Uterus (tissue), 2 donors: ENCODE results near the gene TANGO2.

Source experiments
- POLR2A ChIP-seq, 2 donors: fragments of 450-650 bp; IDR thresholded peaks; one replicate each; pipeline ENCODE4 v1.6.1; 2016; ENCODE audit warnings: antibody characterized with exemption in 2 of 2, mild to moderate bottlenecking in 1 of 2, moderate library complexity in 1 of 2
- TF ChIP-seq, protein P1 (sequence below), 4 experiments: fragments of 200-600 bp in 2 of 4; fragments of 450-650 bp in 2 of 4; sonication (generic) in 2 of 4; IDR thresholded peaks; one replicate each; pipeline ENCODE4 v1.5.1; 2016 to 2019; ENCODE audit warnings: antibody characterized with exemption in 4 of 4, mild to moderate bottlenecking in 2 of 4, moderate library complexity in 1 of 4

DNA sequence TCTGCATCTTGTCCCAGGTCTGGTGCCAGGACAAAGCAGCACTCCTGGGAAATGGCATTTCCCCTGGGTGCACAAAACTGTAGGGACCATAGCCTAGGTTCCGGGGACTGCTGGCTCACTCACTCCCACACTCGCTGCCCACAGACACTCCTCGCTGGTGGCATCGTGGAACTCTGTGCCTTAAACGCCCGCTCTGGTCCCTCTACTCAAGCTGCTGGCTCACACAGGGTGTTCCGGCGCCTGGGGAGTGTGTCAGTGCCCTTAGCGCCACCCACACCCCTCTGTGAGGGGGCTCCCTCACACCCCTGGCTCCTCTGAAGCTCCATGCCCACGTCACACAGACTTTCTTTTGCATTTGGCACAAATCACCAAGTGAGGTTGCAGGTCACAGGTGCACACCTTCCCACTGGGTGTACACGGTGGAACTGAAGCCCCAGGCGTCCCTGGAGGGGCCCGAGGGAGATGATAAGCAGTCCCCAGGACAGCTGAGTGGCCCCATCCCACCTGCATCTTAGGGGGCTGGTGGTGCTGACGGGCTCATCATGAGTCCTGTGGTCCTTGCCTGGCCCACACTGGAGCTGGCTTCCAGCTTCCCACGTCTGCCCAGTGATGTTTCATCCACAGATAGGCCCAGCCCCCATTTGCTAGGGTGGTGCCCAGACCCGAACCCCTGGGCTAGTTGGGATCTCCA is 35.9 kb downstream of the TANGO2 start:
- TF ChIP-seq, protein P1, sequence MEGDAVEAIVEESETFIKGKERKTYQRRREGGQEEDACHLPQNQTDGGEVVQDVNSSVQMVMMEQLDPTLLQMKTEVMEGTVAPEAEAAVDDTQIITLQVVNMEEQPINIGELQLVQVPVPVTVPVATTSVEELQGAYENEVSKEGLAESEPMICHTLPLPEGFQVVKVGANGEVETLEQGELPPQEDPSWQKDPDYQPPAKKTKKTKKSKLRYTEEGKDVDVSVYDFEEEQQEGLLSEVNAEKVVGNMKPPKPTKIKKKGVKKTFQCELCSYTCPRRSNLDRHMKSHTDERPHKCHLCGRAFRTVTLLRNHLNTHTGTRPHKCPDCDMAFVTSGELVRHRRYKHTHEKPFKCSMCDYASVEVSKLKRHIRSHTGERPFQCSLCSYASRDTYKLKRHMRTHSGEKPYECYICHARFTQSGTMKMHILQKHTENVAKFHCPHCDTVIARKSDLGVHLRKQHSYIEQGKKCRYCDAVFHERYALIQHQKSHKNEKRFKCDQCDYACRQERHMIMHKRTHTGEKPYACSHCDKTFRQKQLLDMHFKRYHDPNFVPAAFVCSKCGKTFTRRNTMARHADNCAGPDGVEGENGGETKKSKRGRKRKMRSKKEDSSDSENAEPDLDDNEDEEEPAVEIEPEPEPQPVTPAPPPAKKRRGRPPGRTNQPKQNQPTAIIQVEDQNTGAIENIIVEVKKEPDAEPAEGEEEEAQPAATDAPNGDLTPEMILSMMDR (IDR thresholded peaks at IDR 0.05): no peak
- TF ChIP-seq POLR2A (IDR thresholded peaks at IDR 0.05): no peak
